Activated CD8-positive, alpha-beta memory T cell treated with anti-CD3 and anti-CD28 coated beads, Interleukin-2, amount 50 U/mL, for 48 hours (primary cell): ENCODE results near the gene PCDHGA8.
"Not testable (repeated sequence)": the region's sequence is repeated elsewhere in the genome, so short reads cannot be mapped to it uniquely, and the experiment has no call there.

Source experiments
- DNase-seq: peaks from one replicate; pipeline ENCODE4 v3.0.0-alpha.2; 2020

The PCDHGA8 gene

GRCh38 chr5:141371572-141372475 lies 20.6 kb upstream of the PCDHGA8 start:
- DNase-seq = no peak

- DNase-seq = no peak
Measured at GRCh38 chr5:141373673-141374317, 18.6 kb upstream of the PCDHGA8 start, which contains the start of gene PCDHGA6. Gene PCDHGA6 (plus strand): TSS chr5:141373891. CDS start chr5:141374084, 193 bp downstream.

- no peak for DNase-seq
Measured at GRCh38 chr5:141374627-141375026, 17.8 kb upstream of the PCDHGA8 start.

- peak; percentile 52 for DNase-seq
Measured at GRCh38 chr5:141375444-141376155, 16.8 kb upstream of the PCDHGA8 start.

GRCh38 chr5:141382469-141383294 lies 9.8 kb upstream of the PCDHGA8 start, which contains the start of gene PCDHGA7:
Gene PCDHGA7 (plus strand): TSS chr5:141382742. CDS start chr5:141382900, 158 bp downstream.
- peak; percentile 32 for DNase-seq

GRCh38 chr5:141383345-141383744 lies 9.1 kb upstream of the PCDHGA8 start:
- peak; percentile 35 for DNase-seq

- no peak for DNase-seq
Measured at GRCh38 chr5:141384471-141385267, 7.8 kb upstream of the PCDHGA8 start.

- not testable (repeated sequence) for DNase-seq
Measured at GRCh38 chr5:141387557-141388311, 4.7 kb upstream of the PCDHGA8 start, which contains the start of gene PCDHGB4. Gene PCDHGB4 (plus strand): TSS chr5:141387698. CDS start chr5:141387885, 187 bp downstream.

- no peak for DNase-seq
Measured at GRCh38 chr5:141388661-141389060, 3.8 kb upstream of the PCDHGA8 start.

GRCh38 chr5:141389153-141390042 lies 3.0 kb upstream of the PCDHGA8 start:
- DNase-seq = no peak

GRCh38 chr5:141393267-141393666 lies 834 bp downstream of the PCDHGA8 start:
- DNase-seq = no peak

GRCh38 chr5:141394401-141395187 lies 2.2 kb downstream of the PCDHGA8 start:
- not testable (repeated sequence) for DNase-seq

GRCh38 chr5:141397756-141398551 lies 5.5 kb downstream of the PCDHGA8 start, which contains the start of gene PCDHGB5:
Gene PCDHGB5 (plus strand): TSS chr5:141397947. CDS start chr5:141398128, 181 bp downstream.
- DNase-seq = not testable (repeated sequence)

- DNase-seq = no peak
Measured at GRCh38 chr5:141398608-141399007, 6.2 kb downstream of the PCDHGA8 start.

GRCh38 chr5:141399555-141400258 lies 7.3 kb downstream of the PCDHGA8 start:
- no peak for DNase-seq

GRCh38 chr5:141402553-141403243 lies 10.3 kb downstream of the PCDHGA8 start, which contains the start of gene PCDHGA9:
Gene PCDHGA9 (plus strand): TSS chr5:141402778. CDS start chr5:141402953, 175 bp downstream.
- DNase-seq = no peak
